Neuronal stem cell (in vitro differentiated cells): ENCODE results near the gene ODF2L.

Experiments
- DNase-seq: peaks from one replicate; pipeline ENCODE4 v3.0.0-alpha.2; 2013; ENCODE audit warnings: low spot score
- H2AFZ ChIP-seq: one replicate; pipeline ENCODE4 v1.6.1; 2013; ENCODE audit warnings: mild to moderate bottlenecking, low read length, inconsistent platforms
- H2AK5ac ChIP-seq: 2 replicates; pipeline ENCODE4 v1.6.1; 2013; ENCODE audit warnings: low read depth, mild to moderate bottlenecking, inconsistent platforms, low read length, moderate library complexity, mixed read lengths
- H2BK120ac ChIP-seq: 2 replicates; pipeline ENCODE4 v1.6.1; 2013; ENCODE audit warnings: low read depth, mild to moderate bottlenecking, inconsistent platforms, low read length, moderate library complexity, mixed read lengths
- H2BK12ac ChIP-seq: one replicate; pipeline ENCODE4 v1.6.1; 2013; ENCODE audit warnings: low read length, inconsistent platforms
- H2BK15ac ChIP-seq: 2 replicates; pipeline ENCODE4 v1.6.1; 2013; ENCODE audit warnings: mild to moderate bottlenecking, low read length, inconsistent platforms, mixed read lengths
- H2BK5ac ChIP-seq: one replicate; pipeline ENCODE4 v1.6.1; 2013; ENCODE audit warnings: inconsistent platforms, mild to moderate bottlenecking, low read length, moderate library complexity
- H3K14ac ChIP-seq: one replicate; pipeline ENCODE4 v1.6.1; 2013; ENCODE audit warnings: low read length, inconsistent platforms
- H3K18ac ChIP-seq: 2 replicates; pipeline ENCODE4 v1.6.1; 2013; ENCODE audit warnings: low read length, inconsistent platforms
- H3K23ac ChIP-seq: 2 replicates; pipeline ENCODE4 v1.6.1; 2013; ENCODE audit warnings: low read depth, mild to moderate bottlenecking, mixed read lengths, low read length, inconsistent platforms; ENCODE audit not compliant: poor library complexity
- H3K27ac ChIP-seq: replicated peaks from 3 replicates; pipeline ENCODE4 v1.5.1; 2013; ENCODE audit warnings: low read length, inconsistent platforms
- H3K27me3 ChIP-seq, 3 experiments: 2 replicates each; pipeline ENCODE4 v1.6.1; 2013; ENCODE audit warnings: low read length in 3 of 3, mild to moderate bottlenecking in 2 of 3, inconsistent platforms in 1 of 3, low read depth in 1 of 3, mixed read lengths in 1 of 3, moderate library complexity in 1 of 3; ENCODE audit not compliant: control insufficient read depth in 3 of 3, insufficient read depth in 3 of 3
- H3K36me3 ChIP-seq, 2 donors: replicated peaks in 1 of 2; 2 replicates each; pipeline ENCODE4 v1.6.1; 2013; ENCODE audit warnings: low read length in 2 of 2; ENCODE audit not compliant: control insufficient read depth in 2 of 2, insufficient read depth in 2 of 2
- H3K4ac ChIP-seq: 2 replicates; pipeline ENCODE4 v1.6.1; 2013; ENCODE audit warnings: inconsistent platforms, mild to moderate bottlenecking, low read length, moderate library complexity
- H3K4me1 ChIP-seq, 2 donors: 1 replicate in 1 of 2; 2 replicates in 1 of 2; pipeline ENCODE4 v1.6.1; 2013; ENCODE audit warnings: low read length in 2 of 2, low read depth in 1 of 2; ENCODE audit not compliant: control insufficient read depth in 2 of 2, insufficient read depth in 1 of 2
- H3K4me2 ChIP-seq: one replicate; pipeline ENCODE4 v1.6.1; 2013; ENCODE audit warnings: mild to moderate bottlenecking, low read length, inconsistent platforms; ENCODE audit not compliant: insufficient read depth, poor library complexity, severe bottlenecking
- H3K4me3 ChIP-seq, 2 donors: 2 replicates each; pipeline ENCODE4 v1.5.1; 2013; ENCODE audit warnings: low read length in 2 of 2, mild to moderate bottlenecking in 2 of 2, inconsistent platforms in 1 of 2, moderate library complexity in 1 of 2
- H3K79me1 ChIP-seq: one replicate; pipeline ENCODE4 v1.6.1; 2013; ENCODE audit warnings: low read depth, mild to moderate bottlenecking, inconsistent platforms, low read length, moderate library complexity
- H3K9ac ChIP-seq: one replicate; pipeline ENCODE4 v1.6.1; 2013; ENCODE audit warnings: mild to moderate bottlenecking, low read depth, low read length, inconsistent platforms; ENCODE audit not compliant: poor library complexity
- H3K9me3 ChIP-seq, 2 donors: replicated peaks in 1 of 2; 2 replicates each; pipeline versions ENCODE3 to v1.6.1; 2013; ENCODE audit warnings: low read length in 2 of 2, mild to moderate bottlenecking in 2 of 2, inconsistent platforms in 1 of 2, low read depth in 1 of 2, mixed read lengths in 1 of 2, moderate library complexity in 1 of 2; ENCODE audit not compliant: control insufficient read depth in 2 of 2, insufficient read depth in 1 of 2
- H4K8ac ChIP-seq: one replicate; pipeline ENCODE4 v1.6.1; 2013; ENCODE audit warnings: low read depth, mild to moderate bottlenecking, inconsistent platforms, low read length, moderate library complexity
- H4K91ac ChIP-seq: one replicate; pipeline ENCODE4 v1.6.1; 2013; ENCODE audit warnings: low read length, low read depth, mild to moderate bottlenecking, inconsistent platforms; ENCODE audit not compliant: poor library complexity
- WGBS, 2 donors: extraction: QIAGEN DNeasy Blood & Tissue Kit; methylation state at CpG; one replicate each; pipeline ENCODE4 v1.1.7; 2013; ENCODE audit warnings: missing lambda C conversion rate in 2 of 2, mixed read lengths in 1 of 2; ENCODE audit not compliant: insufficient read length in 2 of 2, insufficient replicate concordance in 1 of 2; ENCODE audit errors: extremely low coverage in 2 of 2; 5-methylcytosine and 5-hydroxymethylcytosine counted together

Gene ODF2L

GRCh38 chr1:86409416-86410021 lies 13.4 kb upstream of the ODF2L start:
- H2BK120ac ChIP-seq: no peak overlapping the region
- H2AFZ ChIP-seq: peak overlapping the region; percentile 20
- H3K4me1 ChIP-seq: peaks cover 0 to 3% of the 10 kb centered on the region in 2 donors
- no peak overlapping the region for H3K9ac ChIP-seq
- H3K36me3 ChIP-seq: no peaks in the 10 kb centered on the region
- H3K27me3 ChIP-seq: no peaks in the 10 kb centered on the region
- no peak overlapping the region for H3K27ac ChIP-seq
- H2BK5ac ChIP-seq: no peak overlapping the region
- H3K4ac ChIP-seq: no peak overlapping the region
- H2BK12ac ChIP-seq: no peak overlapping the region
- DNase-seq: no peak
- H4K91ac ChIP-seq: no peak overlapping the region
- H2AK5ac ChIP-seq: no peak overlapping the region
- no peaks in the 10 kb centered on the region for H3K9me3 ChIP-seq
- no peak overlapping the region for H4K8ac ChIP-seq
- H3K4me3 ChIP-seq: peak overlapping the region in 1 of 2 donors; percentile 65
- H3K23ac ChIP-seq: no peak overlapping the region
- H3K18ac ChIP-seq: no peak overlapping the region
- H3K79me1 ChIP-seq: no peaks in the 10 kb centered on the region
- H3K4me2 ChIP-seq: no peak overlapping the region
- no CpG with 5 or more reads among the region's 6 CpGs for WGBS, 2 donors
- no peak overlapping the region for H2BK15ac ChIP-seq
- H3K14ac ChIP-seq: no peak overlapping the region

GRCh38 chr1:86396498-86396890 lies 371 bp upstream of the ODF2L start:
- Histone ChIP-seq H2BK15ac (no peak overlapping the region), H3K9ac (no peak overlapping the region), H3K14ac (no peak overlapping the region), H2AK5ac (no peak overlapping the region), H3K23ac (no peak overlapping the region), H3K4me2 (peak overlapping the region; percentile 58), H3K27ac (no peak overlapping the region), H2BK12ac (no peak overlapping the region), H3K27me3 (no peaks in the 10 kb centered on the region), H2AFZ (peak overlapping the region; percentile 99), H2BK120ac (no peak overlapping the region), H3K9me3 (no peaks in the 10 kb centered on the region), H3K4me1 (peaks cover 3% of the 10 kb centered on the region in 2 donors), H4K8ac (no peak overlapping the region), H3K79me1 (peaks cover 3% of the 10 kb centered on the region), H3K36me3 (no peaks in the 10 kb centered on the region), H4K91ac (no peak overlapping the region), H3K4me3 (peak overlapping the region; percentile 69 to 93), H2BK5ac (no peak overlapping the region), H3K4ac (no peak overlapping the region), H3K18ac (no peak overlapping the region)
- no peak for DNase-seq
- WGBS, 2 donors: no CpG with 5 or more reads among the region's 9 CpGs

- no peak overlapping the region for H3K27ac ChIP-seq
- no peak for DNase-seq
Measured at GRCh38 chr1:86394416-86394815, 1.7 kb downstream of the ODF2L start.

GRCh38 chr1:86389307-86389706 lies 6.8 kb downstream of the ODF2L start:
- H2BK15ac ChIP-seq: no peak overlapping the region
- H2BK5ac ChIP-seq: no peak overlapping the region
- H3K14ac ChIP-seq: no peak overlapping the region
- no peak overlapping the region for H4K8ac ChIP-seq
- no peak overlapping the region for H3K4ac ChIP-seq
- H3K79me1 ChIP-seq: no peaks in the 10 kb centered on the region
- no peak for DNase-seq
- no peak overlapping the region for H3K4me3 ChIP-seq
- H4K91ac ChIP-seq: no peak overlapping the region
- H3K27me3 ChIP-seq: no peaks in the 10 kb centered on the region
- H2BK12ac ChIP-seq: no peak overlapping the region
- no peaks in the 10 kb centered on the region for H3K9me3 ChIP-seq
- no peak overlapping the region for H3K18ac ChIP-seq
- H3K27ac ChIP-seq: no peak overlapping the region
- H3K36me3 ChIP-seq: no peaks in the 10 kb centered on the region
- no peak overlapping the region for H3K23ac ChIP-seq
- no peak overlapping the region for H3K4me2 ChIP-seq
- H3K9ac ChIP-seq: no peak overlapping the region
- no peak overlapping the region for H2AFZ ChIP-seq
- H2AK5ac ChIP-seq: no peak overlapping the region
- no peaks in the 10 kb centered on the region for H3K4me1 ChIP-seq
- no peak overlapping the region for H2BK120ac ChIP-seq

More at GRCh38 chr1:86394416-86394815, 1.7 kb downstream of the ODF2L start:
- H3K9ac ChIP-seq: no peak overlapping the region
- no peak overlapping the region for H2BK12ac ChIP-seq
- no peak overlapping the region for H3K23ac ChIP-seq
- no peak overlapping the region for H3K4me2 ChIP-seq
- H3K18ac ChIP-seq: no peak overlapping the region
- H3K9me3 ChIP-seq: no peaks in the 10 kb centered on the region
- no peak overlapping the region for H3K4me3 ChIP-seq
- no peak overlapping the region for H4K91ac ChIP-seq
- no peak overlapping the region for H2BK5ac ChIP-seq
- no peak overlapping the region for H4K8ac ChIP-seq
- H2BK120ac ChIP-seq: no peak overlapping the region
- H2AK5ac ChIP-seq: no peak overlapping the region
- H3K27me3 ChIP-seq: no peaks in the 10 kb centered on the region
- no CpG with 5 or more reads among the region's 2 CpGs for WGBS, 2 donors
- peaks cover 3% of the 10 kb centered on the region in 2 donors for H3K4me1 ChIP-seq
- no peak overlapping the region for H3K4ac ChIP-seq
- no peak overlapping the region for H2AFZ ChIP-seq
- H3K14ac ChIP-seq: no peak overlapping the region
- no peaks in the 10 kb centered on the region for H3K36me3 ChIP-seq
- peaks cover 3% of the 10 kb centered on the region for H3K79me1 ChIP-seq
- H2BK15ac ChIP-seq: no peak overlapping the region
